H4 (cell line): ENCODE measurements around the gene CECR2. TPM values are rescaled to one million over a fixed set of nuclear protein-coding genes. Genes with fewer than 3 reads are reported as not detected.

Source experiments
- DNase-seq: peaks from one replicate; pipeline ENCODE4 v3.0.0-alpha.2; 2015; ENCODE audit warnings: low spot score
- total RNA-seq: library from RNA; depleted of rRNA; stranded (reverse); fragments of >200 nt; shearing (Covaris generic); gene quantifications from 2 replicates; pipeline ENCODE4 v1.2.3, GENCODE V29; 2014

Gene CECR2
- total RNA-seq, 1 experiment from 2014 or later = 0.06 TPM

GRCh38 chr22:17569971-17570511 is 200.8 kb downstream of the CECR2 start:
- DNase-seq = peak; percentile 12

- peak; percentile 68 for DNase-seq
These were observed 201.8 kb downstream of the CECR2 start for GRCh38 chr22:17570851-17571631.

- DNase-seq = no peak
These were observed 205.9 kb downstream of the CECR2 start for GRCh38 chr22:17575151-17575550.

GRCh38 chr22:17575681-17576080 is 206.4 kb downstream of the CECR2 start:
- no peak for DNase-seq

- DNase-seq = peak; percentile 96
These were observed 207.2 kb downstream of the CECR2 start for GRCh38 chr22:17576470-17576869.

GRCh38 chr22:17578136-17578754 is 209.0 kb downstream of the CECR2 start:
- peak; percentile 83 for DNase-seq

GRCh38 chr22:17579535-17579981 is 210.3 kb downstream of the CECR2 start:
- no peak for DNase-seq

DNA sequence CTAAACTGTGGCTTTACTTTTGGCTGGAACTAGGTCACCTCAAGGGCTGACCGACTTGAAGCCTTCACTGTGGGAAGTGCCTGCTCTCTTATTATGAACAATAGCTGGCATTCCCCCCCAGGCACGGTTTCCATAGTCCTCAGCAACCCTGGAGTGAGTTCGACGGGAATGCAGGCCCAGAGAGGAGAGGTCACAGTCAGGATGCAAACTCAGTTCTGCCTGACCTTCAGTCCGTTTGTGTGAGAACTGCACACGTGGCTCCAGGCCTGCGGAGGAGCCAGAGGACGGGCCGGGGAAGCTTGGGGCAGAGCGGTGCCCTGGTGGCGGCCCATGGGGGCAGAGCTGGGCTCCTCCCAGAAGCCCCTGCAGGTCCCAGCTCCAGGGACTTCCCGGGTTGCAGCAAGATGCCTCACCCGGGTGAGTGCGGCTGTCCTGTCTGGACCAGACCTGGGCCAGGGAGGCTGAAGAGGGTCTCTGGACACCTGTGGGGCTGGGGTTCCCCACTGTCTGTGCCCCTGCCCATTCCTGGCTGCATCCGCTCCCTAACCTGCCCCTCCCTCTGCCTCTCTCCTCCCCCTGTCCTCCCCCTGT is 211.3 kb downstream of the CECR2 start:
- DNase-seq = peak; percentile 11

DNA sequence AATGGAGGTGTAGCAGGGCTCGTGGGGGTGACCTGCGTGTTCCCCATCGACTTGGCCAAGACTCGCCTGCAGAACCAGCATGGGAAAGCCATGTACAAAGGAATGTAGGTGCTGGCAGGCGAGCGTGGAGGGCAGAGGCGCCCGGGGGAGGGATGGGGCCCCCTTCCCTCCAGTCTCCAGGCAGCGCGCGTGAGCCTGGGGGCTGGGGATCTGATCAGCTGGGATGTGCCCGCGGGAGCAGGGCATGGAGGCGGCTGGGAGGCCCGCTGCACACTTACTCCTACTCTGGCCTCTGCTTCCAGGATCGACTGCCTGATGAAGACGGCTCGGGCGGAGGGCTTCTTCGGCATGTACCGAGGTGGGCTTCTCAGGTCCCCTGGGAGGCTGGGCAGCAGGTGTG is 211.8 kb downstream of the CECR2 start:
- DNase-seq = no peak

- DNase-seq = no peak
These were observed 212.4 kb downstream of the CECR2 start for GRCh38 chr22:17581631-17582030.

GRCh38 chr22:17583151-17583550 is 213.9 kb downstream of the CECR2 start:
- no peak for DNase-seq

GRCh38 chr22:17586831-17587440 is 217.7 kb downstream of the CECR2 start:
- no peak for DNase-seq

- DNase-seq = no peak
These were observed 218.4 kb downstream of the CECR2 start for GRCh38 chr22:17587629-17588028.

- no peak for DNase-seq
These were observed 219.3 kb downstream of the CECR2 start for GRCh38 chr22:17588606-17589005.

GRCh38 chr22:17589810-17590375 is 220.6 kb downstream of the CECR2 start:
- no peak for DNase-seq

GRCh38 chr22:17590586-17590985 is 221.3 kb downstream of the CECR2 start:
- DNase-seq = no peak

DNA sequence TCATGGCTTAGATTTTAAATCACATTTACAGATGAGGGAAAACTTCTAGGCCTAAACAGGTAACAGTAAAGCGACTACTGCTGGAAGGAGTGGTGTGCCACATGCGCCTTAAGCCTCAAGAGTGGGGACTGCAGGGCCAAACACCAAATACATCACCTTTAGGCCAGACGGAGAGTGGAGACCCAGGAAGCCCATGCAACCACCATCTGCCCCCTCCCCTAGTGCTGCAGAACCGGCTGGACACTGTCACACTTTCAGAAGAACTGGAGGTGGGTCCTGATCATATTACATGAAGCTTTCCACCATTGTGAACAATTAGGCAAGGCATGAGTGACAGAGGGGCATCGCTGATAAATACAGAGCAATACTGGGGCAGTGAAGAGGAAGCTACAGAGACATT is 222.9 kb downstream of the CECR2 start:
- no peak for DNase-seq

DNA sequence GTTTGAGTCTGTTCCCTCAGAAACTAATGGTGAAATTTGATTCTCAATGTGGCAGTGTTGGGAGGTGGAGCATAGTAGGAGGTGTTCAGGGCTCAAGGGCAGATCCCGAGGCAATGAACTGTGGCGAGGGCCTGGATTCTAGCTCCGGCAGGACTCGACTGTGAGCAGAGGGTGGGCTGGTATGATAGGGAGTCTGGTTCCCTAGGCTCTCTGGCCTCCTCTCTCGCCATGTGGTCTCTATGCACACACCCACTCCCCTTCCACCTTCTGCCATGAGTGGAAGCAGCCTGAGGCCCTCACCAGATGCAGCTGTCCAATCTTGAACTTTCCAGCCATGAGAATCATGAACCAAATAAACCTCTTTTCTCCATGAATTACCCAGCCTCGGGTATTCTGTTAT is 227.0 kb downstream of the CECR2 start:
- DNase-seq = no peak

GRCh38 chr22:17597217-17597616 is 228.0 kb downstream of the CECR2 start:
- no peak for DNase-seq

DNA sequence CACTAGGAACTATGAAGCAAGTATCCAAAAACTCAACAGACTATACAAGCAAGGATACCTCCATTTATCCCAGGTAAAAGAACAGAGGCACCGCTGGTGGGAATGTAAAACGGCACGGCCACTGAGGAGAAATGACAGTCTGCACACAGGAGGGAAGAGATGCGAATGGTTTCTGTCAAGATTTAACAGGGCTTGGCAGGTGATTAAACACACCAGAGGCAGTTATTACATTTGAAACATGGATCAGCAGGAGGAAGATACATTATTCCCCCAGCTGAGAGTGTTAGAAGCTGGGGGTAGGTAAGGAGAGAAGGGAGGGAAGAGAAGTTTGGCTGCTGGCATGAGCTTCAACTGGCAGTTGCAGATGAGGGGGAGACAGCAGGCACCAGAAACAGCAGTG is 229.1 kb downstream of the CECR2 start:
- no peak for DNase-seq

GRCh38 chr22:17601031-17601430 is 231.8 kb downstream of the CECR2 start:
- DNase-seq = no peak

DNA sequence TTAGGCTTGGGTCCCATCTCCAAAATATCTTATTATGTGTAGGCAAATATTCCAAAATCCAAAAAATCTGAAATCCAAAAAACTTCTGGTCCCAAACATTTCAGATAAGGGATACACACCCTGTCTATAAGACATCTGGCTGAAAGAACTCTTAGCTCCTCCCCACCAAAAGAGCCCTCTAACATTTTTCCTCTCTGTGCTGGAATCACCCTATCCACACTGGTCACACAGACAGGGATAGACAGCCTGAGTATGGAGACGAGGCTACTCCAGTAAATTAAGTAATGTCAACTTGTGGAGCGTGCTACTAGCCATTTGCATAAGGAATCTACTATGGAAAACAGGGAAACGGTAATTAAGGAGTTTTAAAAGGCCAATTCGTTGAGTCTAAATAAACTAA is 234.4 kb downstream of the CECR2 start:
- no peak for DNase-seq
